Endodermal cell (in vitro differentiated cells): ENCODE measurements around the gene SRP14. TPM values are rescaled to one million over a fixed set of nuclear protein-coding genes. Genes with fewer than 3 reads are reported as not detected.

Source experiments
- DNase-seq: peaks from one replicate; pipeline ENCODE4 v3.0.0-alpha.2; 2017
- H3K27ac ChIP-seq: 2 replicates; pipeline ENCODE4 v1.5.1; 2013; ENCODE audit warnings: mild to moderate bottlenecking, low read depth, low read length, moderate library complexity
- H3K27me3 ChIP-seq: 2 replicates; pipeline ENCODE4 v1.6.1; 2013; ENCODE audit warnings: mild to moderate bottlenecking, low read length, moderate library complexity; ENCODE audit not compliant: insufficient read depth, control insufficient read depth, poor library complexity, severe bottlenecking
- H3K36me3 ChIP-seq: 2 replicates; pipeline ENCODE4 v1.7.0; 2013; ENCODE audit warnings: mild to moderate bottlenecking, low read length, moderate library complexity; ENCODE audit not compliant: control insufficient read depth, insufficient read depth
- H3K4me1 ChIP-seq: one replicate; pipeline ENCODE4 v1.7.0; 2013; ENCODE audit warnings: low read length; ENCODE audit not compliant: control insufficient read depth, insufficient read depth
- H3K4me3 ChIP-seq: 2 replicates; pipeline ENCODE4 v1.5.1; 2013; ENCODE audit warnings: mild to moderate bottlenecking, low read length, moderate library complexity
- H3K9ac ChIP-seq: 2 replicates; pipeline ENCODE4 v1.6.1; 2013; ENCODE audit warnings: mild to moderate bottlenecking, low read length, moderate library complexity; ENCODE audit not compliant: poor library complexity, severe bottlenecking; ENCODE audit errors: extremely low read depth
- H3K9me3 ChIP-seq: 2 replicates; pipeline ENCODE4 v1.6.1; 2013; ENCODE audit warnings: mild to moderate bottlenecking, low read length, moderate library complexity; ENCODE audit not compliant: control insufficient read depth
- H3K27ac Mint-ChIP-seq: 2 replicates; pipeline ENCODE4 v1.8.0; 2020; ENCODE audit warnings: mixed read lengths
- H3K27me3 Mint-ChIP-seq: 2 replicates; pipeline ENCODE4 v1.8.0; 2021; ENCODE audit warnings: mild to moderate bottlenecking, mixed read lengths; ENCODE audit not compliant: insufficient read depth
- H3K36me3 Mint-ChIP-seq: 2 replicates; pipeline ENCODE4 v1.8.0; 2020; ENCODE audit warnings: low read depth, mixed read lengths
- H3K4me1 Mint-ChIP-seq: 2 replicates; pipeline ENCODE4 v1.8.0; 2020; ENCODE audit warnings: mixed read lengths
- H3K4me3 Mint-ChIP-seq: 2 replicates; pipeline ENCODE4 v1.8.0; 2020; ENCODE audit warnings: mild to moderate bottlenecking, moderate library complexity, mixed read lengths
- H3K9me3 Mint-ChIP-seq: 2 replicates; pipeline ENCODE4 v1.8.0; 2020; ENCODE audit warnings: mild to moderate bottlenecking, mixed read lengths
- CTCF ChIP-seq: fragments of 200-600 bp; sonication (generic); conservative IDR thresholded peaks from 2 replicates; pipeline ENCODE4 v1.5.0; 2021; ENCODE audit warnings: antibody characterized with exemption, mild to moderate bottlenecking
- WGBS, 2 experiments: methylation state at CpG; one replicate each; pipeline versions ENCODE4 v1.1.5 to v1.1.7; 2013; ENCODE audit warnings: missing lambda C conversion rate in 2 of 2, mixed read lengths in 1 of 2; ENCODE audit not compliant: insufficient coverage in 1 of 2, insufficient read length in 1 of 2; 5-methylcytosine and 5-hydroxymethylcytosine counted together
- total RNA-seq, 2 donors: library from RNA; stranded (reverse); fragmentation: NEBNext Ultra II Directional in 1 of 2; extraction: Animal tissue kit (Norgen Biotek cat#: 25700) in 1 of 2; gene quantifications; 2 replicates in 1 of 2; 3 replicates in 1 of 2; pipeline ENCODE4 v1.2.1, GENCODE V29; 2021

Gene SRP14
- total RNA-seq, 2 donors from 2014 or later: 237 to 293 TPM

- Mint-ChIP-seq H3K27me3 (no peaks in the 10 kb centered on the region), H3K4me1 (peaks cover 17% of the 10 kb centered on the region), H3K36me3 (no peaks in the 10 kb centered on the region), H3K4me3 (no peak overlapping the region), H3K9me3 (no peaks in the 10 kb centered on the region), H3K27ac (peak overlapping the region; percentile 40)
- TF ChIP-seq CTCF: no peak
- no peak overlapping the region for H3K4me3 ChIP-seq
- H3K36me3 ChIP-seq: no peaks in the 10 kb centered on the region
- H3K9me3 ChIP-seq: no peaks in the 10 kb centered on the region
- no peak overlapping the region for H3K27ac ChIP-seq
- WGBS, 2 experiments: 62 to 70% methylated on average over 4 to 11 of the region's 12 CpGs
- no peak overlapping the region for H3K9ac ChIP-seq
- peak; percentile 78 for DNase-seq
- no peaks in the 10 kb centered on the region for H3K27me3 ChIP-seq
- no peaks in the 10 kb centered on the region for H3K4me1 ChIP-seq
Measured at GRCh38 chr15:40050788-40051470, 11.9 kb upstream of the SRP14 start.

- 94 to 100% methylated on average over 1 to 3 of the region's 3 CpGs for WGBS, 2 experiments
- Mint-ChIP-seq H3K27ac (no peak overlapping the region), H3K4me3 (no peak overlapping the region), H3K27me3 (no peaks in the 10 kb centered on the region), H3K36me3 (no peaks in the 10 kb centered on the region), H3K4me1 (peaks cover 30% of the 10 kb centered on the region), H3K9me3 (no peaks in the 10 kb centered on the region)
- no peaks in the 10 kb centered on the region for H3K9me3 ChIP-seq
- no peaks in the 10 kb centered on the region for H3K36me3 ChIP-seq
- DNase-seq: peak; percentile 23
- no peak overlapping the region for H3K9ac ChIP-seq
- no peak overlapping the region for H3K4me3 ChIP-seq
- TF ChIP-seq CTCF: no peak
- no peaks in the 10 kb centered on the region for H3K27me3 ChIP-seq
- peaks cover 2% of the 10 kb centered on the region for H3K4me1 ChIP-seq
- H3K27ac ChIP-seq: no peak overlapping the region
Measured at GRCh38 chr15:40048926-40049475, 10.0 kb upstream of the SRP14 start.

GRCh38 chr15:40048211-40048792 is 9.3 kb upstream of the SRP14 start:
- Mint-ChIP-seq H3K36me3 (no peaks in the 10 kb centered on the region), H3K9me3 (no peaks in the 10 kb centered on the region), H3K4me1 (peaks cover 26% of the 10 kb centered on the region), H3K27ac (no peak overlapping the region), H3K27me3 (no peaks in the 10 kb centered on the region), H3K4me3 (no peak overlapping the region)
- 84 to 88% methylated on average over 7 to 10 of the region's 10 CpGs for WGBS, 2 experiments
- Histone ChIP-seq H3K36me3 (no peaks in the 10 kb centered on the region), H3K9me3 (no peaks in the 10 kb centered on the region), H3K9ac (no peak overlapping the region), H3K27ac (no peak overlapping the region), H3K4me1 (peaks cover 2% of the 10 kb centered on the region), H3K4me3 (no peak overlapping the region), H3K27me3 (no peaks in the 10 kb centered on the region)
- TF ChIP-seq CTCF: no peak
- no peak for DNase-seq
